OCI-LY3 (cell line): ENCODE data around the gene PLEKHS1.
"Not testable (repeated sequence)": the region's sequence is repeated elsewhere in the genome, so short reads cannot be mapped to it uniquely, and the experiment has no call there.

Experiments used
- H2AFZ ChIP-seq: fragments of 200-600, 300-600 bp; shearing (Covaris generic); 2 replicates; pipeline ENCODE4 v1.6.0; 2014; ENCODE audit warnings: antibody characterized with exemption, low read depth, low read length
- H3K27ac ChIP-seq: fragments of 200-600, 300-600 bp; sonication (generic); 2 replicates; pipeline ENCODE4 v1.5.1; 2014; ENCODE audit warnings: mild to moderate bottlenecking, low read length, moderate library complexity, mixed read lengths
- H3K27me3 ChIP-seq: fragments of 200-600, 300-600 bp; sonication (generic); 2 replicates; pipeline ENCODE4 v1.6.1; 2014; ENCODE audit warnings: low read depth, low read length, mixed read lengths
- H3K36me3 ChIP-seq: fragments of 200-600, 300-600 bp; sonication (generic); replicated peaks from 2 replicates; pipeline ENCODE3; 2014; ENCODE audit warnings: low read depth, low read length, mixed read lengths
- H3K4me1 ChIP-seq: fragments of 300-600, 200-600 bp; sonication (generic); 2 replicates; pipeline ENCODE4 v1.6.1; 2014; ENCODE audit warnings: low read length, mixed read lengths
- H3K4me2 ChIP-seq: fragments of 200-600, 300-600 bp; sonication (generic); 2 replicates; pipeline ENCODE4 v1.6.1; 2014; ENCODE audit warnings: low read length, mixed read lengths
- H3K4me3 ChIP-seq: fragments of 300-600, 200-600 bp; sonication (generic); 2 replicates; pipeline ENCODE4 v1.5.1; 2014; ENCODE audit warnings: antibody characterized with exemption, mild to moderate bottlenecking, low read length, moderate library complexity
- H3K79me2 ChIP-seq: fragments of 300-600, 200-600 bp; shearing (Covaris generic); 2 replicates; pipeline ENCODE4 v1.6.1; 2014; ENCODE audit warnings: mild to moderate bottlenecking, low read length, mixed read lengths
- H3K9ac ChIP-seq: fragments of 300-600, 200-600 bp; shearing (Covaris generic); 2 replicates; pipeline ENCODE4 v1.6.0; 2014; ENCODE audit warnings: mild to moderate bottlenecking, low read length, moderate library complexity
- H3K9me3 ChIP-seq: fragments of 200-600, 300-600 bp; shearing (Covaris generic); 2 replicates; pipeline ENCODE4 v1.6.1; 2014; ENCODE audit warnings: low read length, mixed read lengths; ENCODE audit not compliant: insufficient read depth
- H4K20me1 ChIP-seq: fragments of 200-600, 300-600 bp; sonication (generic); 2 replicates; pipeline ENCODE4 v1.6.1; 2016; ENCODE audit warnings: low read length, mixed read lengths; ENCODE audit not compliant: insufficient read depth
- CTCF ChIP-seq: fragments of 200-600, 300-600 bp; sonication (generic); IDR thresholded peaks from 2 replicates; pipeline ENCODE4 v1.5.1; 2014; ENCODE audit warnings: antibody characterized with exemption, low read length, low read depth
- EZH2phosphoT487 ChIP-seq: fragments of 200-600 bp; shearing (Covaris generic); IDR thresholded peaks from 2 replicates; pipeline ENCODE4 v1.6.1; 2018; ENCODE audit warnings: antibody characterized with exemption, mixed run types, low read depth

The PLEKHS1 gene

GRCh38 chr10:113802997-113803396 is 51.5 kb downstream of the PLEKHS1 start:
- Histone ChIP-seq H3K9me3 (no peaks in the 10 kb centered on the region), H3K36me3 (no peaks in the 10 kb centered on the region), H3K9ac (no peak overlapping the region), H3K4me1 (peaks cover 4% of the 10 kb centered on the region), H3K27me3 (peaks cover 4% of the 10 kb centered on the region), H3K27ac (no peak overlapping the region), H3K4me3 (no peak overlapping the region), H3K4me2 (peak overlapping the region; percentile 39), H3K79me2 (no peaks in the 10 kb centered on the region), H4K20me1 (no peaks in the 10 kb centered on the region), H2AFZ (peak overlapping the region; percentile 76; the same call in 1 of the 2 replicates)
- no peak for TF ChIP-seq CTCF
- TF ChIP-seq EZH2phosphoT487: no peak

- no peak for TF ChIP-seq CTCF
- TF ChIP-seq EZH2phosphoT487: no peak
- Histone ChIP-seq H4K20me1 (no peaks in the 10 kb centered on the region), H3K4me3 (no peak overlapping the region), H3K9me3 (no peaks in the 10 kb centered on the region), H3K36me3 (no peaks in the 10 kb centered on the region), H3K27me3 (peaks cover 9% of the 10 kb centered on the region; the same call in 1 of the 2 replicates), H3K9ac (no peak overlapping the region), H3K27ac (no peak overlapping the region), H3K4me1 (peaks cover 4% of the 10 kb centered on the region), H3K79me2 (no peaks in the 10 kb centered on the region), H3K4me2 (no peak overlapping the region), H2AFZ (no peak overlapping the region)
Observed at GRCh38 chr10:113806503-113806902, 55.0 kb downstream of the PLEKHS1 start.

GRCh38 chr10:113808168-113808567 is 56.7 kb downstream of the PLEKHS1 start:
- Histone ChIP-seq H3K27me3 (peaks cover 9% of the 10 kb centered on the region; the same call in 1 of the 2 replicates), H3K4me2 (no peak overlapping the region), H4K20me1 (no peaks in the 10 kb centered on the region), H3K4me1 (peaks cover 1% of the 10 kb centered on the region), H2AFZ (no peak overlapping the region), H3K9me3 (no peaks in the 10 kb centered on the region), H3K79me2 (no peaks in the 10 kb centered on the region), H3K27ac (no peak overlapping the region), H3K4me3 (no peak overlapping the region), H3K36me3 (no peaks in the 10 kb centered on the region), H3K9ac (no peak overlapping the region)
- no peak for TF ChIP-seq CTCF
- no peak for TF ChIP-seq EZH2phosphoT487

GRCh38 chr10:113814700-113815099 is 63.2 kb downstream of the PLEKHS1 start:
- H3K79me2 ChIP-seq, H3K36me3 ChIP-seq, H3K9me3 ChIP-seq, H3K9ac ChIP-seq, H3K4me3 ChIP-seq, H2AFZ ChIP-seq, H4K20me1 ChIP-seq, H3K27ac ChIP-seq, H3K27me3 ChIP-seq, H3K4me2 ChIP-seq, H3K4me1 ChIP-seq: not testable (repeated sequence)

- H3K4me2 ChIP-seq: no peak overlapping the region
- no peaks in the 10 kb centered on the region for H3K4me1 ChIP-seq
- H2AFZ ChIP-seq: no peak overlapping the region
Observed at GRCh38 chr10:113819989-113820388, 68.5 kb downstream of the PLEKHS1 start.

More at GRCh38 chr10:113819989-113820388, 68.5 kb downstream of the PLEKHS1 start:
- Histone ChIP-seq H4K20me1 (no peaks in the 10 kb centered on the region), H3K27ac (no peak overlapping the region), H3K27me3 (no peaks in the 10 kb centered on the region), H3K9me3 (no peaks in the 10 kb centered on the region), H3K4me3 (no peak overlapping the region), H3K79me2 (no peaks in the 10 kb centered on the region), H3K36me3 (no peaks in the 10 kb centered on the region), H3K9ac (no peak overlapping the region)
- TF ChIP-seq EZH2phosphoT487: no peak
- TF ChIP-seq CTCF: no peak
